Muscle of leg (tissue), 11 donors: ENCODE measurements around the gene GBE1. TPM values are rescaled to one million over a fixed set of nuclear protein-coding genes. Genes with fewer than 3 reads are reported as not detected.
A peak's percentile ranks its signal among the peaks of the same experiment; 100 is the strongest.

ENCODE experiments used
- DNase-seq: peaks from one replicate; pipeline ENCODE4 v3.0.0; 2013
- H3K27ac ChIP-seq: one replicate; pipeline ENCODE4 v1.5.1; 2013; ENCODE audit warnings: mild to moderate bottlenecking, low read length, control low read depth
- H3K27me3 ChIP-seq: one replicate; pipeline ENCODE4 v1.6.1; 2013; ENCODE audit warnings: low read length; ENCODE audit not compliant: control insufficient read depth, insufficient read depth
- H3K36me3 ChIP-seq: one replicate; pipeline ENCODE4 v1.6.1; 2013; ENCODE audit warnings: low read length; ENCODE audit not compliant: control insufficient read depth, insufficient read depth
- H3K4me1 ChIP-seq: one replicate; pipeline ENCODE4 v1.6.1; 2013; ENCODE audit warnings: low read length; ENCODE audit not compliant: control insufficient read depth, insufficient read depth
- H3K4me3 ChIP-seq: one replicate; pipeline ENCODE4 v1.5.1; 2013; ENCODE audit warnings: low read length, control low read depth
- H3K9me3 ChIP-seq: replicated peaks from 2 replicates; pipeline ENCODE4 v1.6.1; 2013; ENCODE audit warnings: low read depth, low read length; ENCODE audit not compliant: control insufficient read depth
- WGBS: methylation state at CpG from one replicate; pipeline ENCODE4 v1.1.5; 2013; ENCODE audit warnings: missing lambda C conversion rate; ENCODE audit not compliant: insufficient coverage; 5-methylcytosine and 5-hydroxymethylcytosine counted together
- polyA plus RNA-seq, 8 donors: library from polyadenylated mRNA; unstranded; fragments of 120-200 nt; gene quantifications; one replicate each; pipeline versions ENCODE4 v1.2.1 to v1.2.3, GENCODE V29; 2013; ENCODE audit warnings: inconsistent platforms in 1 of 8, low replicate concordance in 1 of 8; ENCODE audit not compliant: insufficient read length in 8 of 8, insufficient read depth in 1 of 8
- total RNA-seq: library from RNA; stranded (reverse); fragments of 120-200 nt; gene quantifications from one replicate; pipeline ENCODE4 v1.2.4, GENCODE V29; 2013

GBE1 gene
- total and polyA plus RNA-seq, 9 donors, result 8.1 to 11.2 (median 9.7) TPM

DNA sequence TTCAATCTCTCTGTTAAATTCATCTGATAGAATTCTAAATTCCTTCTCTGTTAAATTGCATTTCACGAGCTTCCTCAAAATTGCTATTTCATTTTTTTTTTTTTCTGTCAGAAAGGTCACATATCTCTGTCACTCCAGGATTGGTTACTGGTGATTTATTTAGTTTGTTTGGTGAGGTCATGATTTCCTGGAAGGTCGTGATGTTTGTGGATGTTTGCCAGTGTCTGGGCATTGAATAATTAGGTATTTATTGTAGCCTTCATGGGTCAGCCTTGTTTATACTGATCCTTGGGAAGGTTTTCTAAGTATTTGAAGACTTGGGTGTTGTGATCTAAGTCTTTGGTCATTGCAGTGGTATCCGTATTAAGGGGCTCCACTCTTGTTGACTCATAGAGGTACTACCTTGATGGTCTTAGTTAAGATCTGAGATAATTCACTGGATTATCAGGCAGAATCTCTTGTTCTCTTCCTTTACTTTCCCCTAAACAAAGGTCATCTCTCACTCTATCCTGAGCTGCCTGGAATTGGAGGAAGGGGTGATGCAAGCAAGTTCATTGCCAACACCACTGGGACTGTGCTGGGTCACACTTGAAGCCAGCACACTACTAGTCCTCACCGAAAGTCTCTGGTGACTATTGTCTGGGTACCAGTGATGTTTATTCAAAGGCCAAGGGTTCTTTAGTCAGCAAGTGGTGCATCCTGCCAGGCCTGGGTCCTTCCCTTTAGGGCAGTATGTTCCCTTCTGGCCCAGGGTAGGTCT is 231.1 kb downstream of the GBE1 start:
- 90% methylated on average over 2 of the region's 4 CpGs for WGBS
- H3K27ac ChIP-seq, result no peak overlapping the region
- H3K4me3 ChIP-seq, result no peak overlapping the region
- H3K9me3 ChIP-seq, result no peaks in the 10 kb centered on the region
- H3K4me1 ChIP-seq, result no peaks in the 10 kb centered on the region
- H3K36me3 ChIP-seq, result no peaks in the 10 kb centered on the region
- H3K27me3 ChIP-seq, result no peaks in the 10 kb centered on the region
- DNase-seq, result no peak

DNA sequence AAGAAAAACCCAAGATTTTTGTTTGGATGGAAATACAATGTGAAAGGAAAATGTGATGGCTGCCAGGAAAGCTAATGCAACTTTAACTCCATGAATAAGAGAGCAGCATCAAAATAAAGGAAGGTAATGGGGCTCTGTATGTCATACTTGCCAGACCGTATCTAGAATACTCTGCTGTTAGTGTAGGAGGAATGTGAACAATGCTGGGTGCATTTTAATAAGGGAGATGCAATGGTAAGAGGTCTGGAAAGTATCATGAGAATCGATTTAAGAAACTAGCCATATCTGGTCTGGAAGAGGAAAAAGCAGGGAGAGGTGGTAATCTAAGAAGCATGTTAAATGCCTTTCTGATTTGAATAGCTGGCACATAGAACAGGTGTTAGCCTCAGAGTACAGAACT is 239.6 kb downstream of the GBE1 start:
- Histone ChIP-seq H3K27me3 (no peaks in the 10 kb centered on the region), H3K4me3 (no peak overlapping the region), H3K4me1 (no peaks in the 10 kb centered on the region), H3K9me3 (no peaks in the 10 kb centered on the region), H3K36me3 (no peaks in the 10 kb centered on the region), H3K27ac (no peak overlapping the region)
- DNase-seq, result peak; percentile 17
- 51% methylated on average over 2 of the region's 2 CpGs for WGBS

DNA sequence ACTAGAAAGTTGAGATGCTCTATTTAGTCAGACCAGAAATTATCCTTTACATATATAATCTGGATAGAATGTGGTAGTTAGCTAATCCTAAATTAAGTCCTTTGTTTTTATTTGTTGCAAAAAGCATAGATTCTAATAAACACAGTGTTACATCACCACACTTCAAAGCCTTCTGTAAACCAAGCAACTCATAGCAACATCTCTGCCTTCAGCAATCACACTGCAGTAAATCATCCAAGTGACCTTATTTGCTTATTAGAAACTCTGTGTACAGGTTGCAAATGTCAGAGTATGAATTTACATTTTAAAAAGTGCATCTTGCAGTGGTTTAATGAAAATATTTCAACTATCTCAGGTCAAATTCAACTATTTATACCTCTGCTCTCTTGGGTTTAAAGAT is 242.5 kb downstream of the GBE1 start:
- no peaks in the 10 kb centered on the region for H3K27me3 ChIP-seq
- no peaks in the 10 kb centered on the region for H3K36me3 ChIP-seq
- H3K4me1 ChIP-seq, result no peaks in the 10 kb centered on the region
- no peaks in the 10 kb centered on the region for H3K9me3 ChIP-seq
- DNase-seq, result no peak
- H3K4me3 ChIP-seq, result no peak overlapping the region
- H3K27ac ChIP-seq, result no peak overlapping the region

DNA sequence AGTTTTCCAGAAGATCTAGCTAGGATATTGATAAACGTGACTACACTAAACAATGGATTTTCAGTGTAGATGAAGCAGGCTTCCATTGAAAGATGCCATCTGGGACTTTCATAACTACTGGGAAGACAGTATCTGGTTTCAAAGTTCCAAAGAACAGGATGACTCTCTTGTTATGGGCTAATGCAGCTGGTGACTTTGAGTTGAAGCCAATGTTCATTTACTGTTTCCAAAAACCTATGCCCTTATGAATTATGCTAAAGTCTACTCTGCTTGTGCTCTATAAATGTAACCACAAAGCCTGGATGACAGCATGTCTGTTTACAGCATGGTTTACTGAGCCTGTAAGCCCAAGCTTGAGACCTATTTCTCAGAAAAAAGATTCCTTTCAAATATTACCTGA is 245.4 kb downstream of the GBE1 start:
- H3K4me1 ChIP-seq, result no peaks in the 10 kb centered on the region
- 40% methylated on average over 1 of the region's 1 CpG for WGBS
- DNase-seq, result peak; percentile 49

DNA sequence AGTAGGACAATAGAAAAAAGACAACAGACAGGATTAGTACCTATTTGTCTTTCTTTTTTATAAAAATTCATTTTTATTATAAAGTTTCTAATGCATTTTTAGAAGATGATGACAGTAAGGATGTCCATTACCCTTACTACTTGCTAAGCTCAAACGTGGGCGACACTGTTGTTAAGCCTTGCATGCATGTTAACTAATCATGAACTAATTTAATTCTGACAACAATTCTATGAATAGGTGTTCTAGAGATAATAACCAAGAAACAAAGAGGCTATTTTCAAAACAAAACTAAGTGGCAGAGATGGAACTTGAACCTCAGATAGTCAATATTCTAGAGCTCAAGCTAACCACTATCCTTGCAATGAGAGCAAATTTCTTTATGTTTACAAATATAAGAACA is 247.9 kb downstream of the GBE1 start:
- Histone ChIP-seq H3K27me3 (no peaks in the 10 kb centered on the region), H3K9me3 (no peaks in the 10 kb centered on the region), H3K36me3 (no peaks in the 10 kb centered on the region), H3K4me1 (no peaks in the 10 kb centered on the region), H3K4me3 (no peak overlapping the region), H3K27ac (no peak overlapping the region)
- DNase-seq, result no peak
- no CpG with 5 or more reads among the region's 2 CpGs for WGBS

More for the DNA sequence above, 245.4 kb downstream of the GBE1 start:
- Histone ChIP-seq H3K36me3 (no peaks in the 10 kb centered on the region), H3K4me3 (no peak overlapping the region), H3K27me3 (no peaks in the 10 kb centered on the region), H3K27ac (no peak overlapping the region), H3K9me3 (no peaks in the 10 kb centered on the region)

DNA sequence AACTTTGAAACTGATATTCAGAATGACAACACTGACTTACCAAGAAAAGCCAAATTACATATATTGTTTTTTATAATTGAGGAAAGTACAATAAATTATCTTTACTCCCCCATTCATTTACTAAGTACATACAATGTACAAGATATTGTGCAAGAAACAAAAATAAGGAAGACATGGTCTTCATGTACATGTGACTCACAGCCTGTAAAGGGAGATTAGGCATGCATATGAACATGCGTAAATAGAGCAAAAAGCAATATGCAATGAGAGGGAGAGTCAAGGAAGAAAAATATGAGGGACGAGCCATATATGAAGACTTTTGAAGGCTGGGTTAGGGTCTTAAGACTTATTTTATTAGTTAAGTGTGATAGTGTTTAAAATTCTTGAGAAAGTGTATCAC is 258.4 kb downstream of the GBE1 start:
- no peaks in the 10 kb centered on the region for H3K9me3 ChIP-seq
- WGBS, result 100% methylated on average over 1 of the region's 2 CpGs
- no peaks in the 10 kb centered on the region for H3K4me1 ChIP-seq

DNA sequence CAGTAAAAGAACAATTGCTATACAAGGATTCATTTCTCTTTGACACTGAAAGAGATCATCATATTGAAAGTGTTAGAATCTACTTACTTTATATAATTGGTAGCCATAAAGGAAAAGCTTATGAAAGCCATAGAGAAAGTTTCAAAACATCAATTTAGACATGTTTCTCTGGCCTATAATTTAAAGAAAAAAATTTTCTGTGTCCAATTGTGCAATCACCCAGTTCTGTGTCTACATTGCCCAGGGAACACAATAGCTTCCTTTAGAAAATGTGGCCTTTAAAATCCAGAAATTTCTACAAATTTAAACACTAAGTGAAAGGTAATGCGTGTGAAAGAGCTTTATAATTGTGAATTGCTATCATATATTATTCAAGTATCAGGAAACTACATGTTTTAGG is 259.2 kb downstream of the GBE1 start:
- Histone ChIP-seq H3K9me3 (no peaks in the 10 kb centered on the region), H3K36me3 (no peaks in the 10 kb centered on the region), H3K4me1 (no peaks in the 10 kb centered on the region), H3K4me3 (no peak overlapping the region), H3K27me3 (no peaks in the 10 kb centered on the region), H3K27ac (no peak overlapping the region)
- WGBS, result no CpG with 5 or more reads among the region's 1 CpG
- DNase-seq, result no peak

More for the DNA sequence above, 258.4 kb downstream of the GBE1 start:
- DNase-seq, result no peak
- no peak overlapping the region for H3K4me3 ChIP-seq
- no peaks in the 10 kb centered on the region for H3K27me3 ChIP-seq
- no peak overlapping the region for H3K27ac ChIP-seq
- no peaks in the 10 kb centered on the region for H3K36me3 ChIP-seq

DNA sequence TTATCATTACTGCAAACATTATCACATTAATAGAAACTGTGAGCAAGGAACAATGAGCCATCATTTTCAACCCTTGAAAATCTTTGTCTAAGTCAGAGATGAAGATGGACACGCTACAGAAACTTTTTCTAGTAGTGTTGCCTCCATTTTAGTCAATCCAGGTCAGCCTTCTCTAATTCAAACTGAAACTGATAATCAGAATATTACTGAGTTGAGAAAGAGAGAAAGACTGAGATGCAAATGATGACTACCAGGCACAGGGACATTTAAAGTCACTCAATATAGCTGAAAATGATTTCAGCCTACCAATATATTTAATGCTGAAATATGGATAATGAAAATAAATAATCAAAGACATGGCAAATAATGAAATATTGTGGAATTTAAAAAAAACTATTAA is 261.4 kb downstream of the GBE1 start:
- DNase-seq, result no peak
- no CpG with 5 or more reads among the region's 1 CpG for WGBS
- H3K36me3 ChIP-seq, result no peaks in the 10 kb centered on the region
- no peak overlapping the region for H3K4me3 ChIP-seq
- no peaks in the 10 kb centered on the region for H3K4me1 ChIP-seq
- H3K9me3 ChIP-seq, result no peaks in the 10 kb centered on the region
- H3K27ac ChIP-seq, result no peak overlapping the region
- H3K27me3 ChIP-seq, result no peaks in the 10 kb centered on the region

DNA sequence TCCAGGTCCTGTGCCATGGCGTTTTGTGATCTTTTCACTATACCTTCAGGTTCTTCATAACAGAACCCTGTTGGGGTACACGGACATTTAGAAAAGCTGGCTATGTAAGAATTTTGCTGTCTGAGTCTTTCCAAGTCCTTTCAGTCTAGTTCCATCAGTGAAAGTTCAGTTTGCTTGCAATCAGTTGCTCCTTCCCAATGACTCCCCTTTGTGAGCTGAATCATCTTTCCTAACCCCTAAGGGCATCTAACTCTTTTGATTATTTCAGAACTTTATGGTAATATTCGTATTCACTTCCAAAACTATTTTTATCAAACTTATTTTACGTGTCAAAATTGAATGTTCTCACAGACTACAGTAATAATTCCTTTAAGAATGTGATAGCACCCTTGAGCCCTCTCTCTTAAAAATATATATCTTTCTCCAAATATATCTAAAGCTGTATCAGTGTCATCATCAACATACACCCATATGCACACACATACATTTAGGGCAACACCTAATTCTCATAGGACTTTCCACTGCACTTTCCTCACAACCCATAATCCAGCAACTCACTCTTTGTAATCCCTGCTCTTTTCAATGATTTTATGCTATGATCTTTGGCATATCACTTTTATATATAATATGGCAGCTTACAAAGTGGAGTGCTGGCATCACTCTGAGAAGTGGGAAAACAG is 263.7 kb downstream of the GBE1 start:
- H3K36me3 ChIP-seq, result no peaks in the 10 kb centered on the region

DNA sequence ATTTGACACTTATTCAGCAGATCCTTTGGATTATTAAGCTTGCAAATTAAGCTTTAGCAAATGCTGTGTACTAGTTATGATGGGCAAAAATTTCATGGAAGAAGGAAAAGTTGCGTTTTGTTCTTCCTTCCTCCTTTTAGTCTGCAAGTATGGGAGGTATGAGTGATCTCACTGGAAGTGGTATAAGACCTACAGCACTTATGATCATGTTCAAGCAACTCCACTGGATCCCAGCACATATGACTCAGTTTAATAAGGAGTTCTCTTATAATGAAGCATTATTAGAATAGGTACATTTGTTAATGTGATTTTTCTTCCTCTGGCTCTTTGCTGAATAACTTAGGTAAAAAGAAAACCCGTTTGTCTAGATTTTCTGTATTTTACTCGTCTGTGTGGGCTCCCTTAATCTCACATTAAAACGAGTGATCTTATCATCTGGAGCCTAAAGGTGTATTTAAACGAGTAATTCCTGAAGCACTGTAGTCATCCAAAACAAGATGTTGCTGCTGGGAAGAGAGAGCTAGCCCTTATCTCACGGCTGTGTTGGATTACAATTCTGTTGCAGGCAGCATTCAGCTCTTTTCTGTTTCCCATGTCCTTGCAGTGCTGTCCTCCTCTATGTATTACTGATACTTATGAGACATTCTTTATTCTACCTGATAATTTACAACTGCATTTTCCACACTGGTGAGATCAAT is 264.9 kb downstream of the GBE1 start:
- Histone ChIP-seq H3K4me3 (no peak overlapping the region), H3K4me1 (no peaks in the 10 kb centered on the region), H3K27me3 (no peaks in the 10 kb centered on the region), H3K9me3 (no peaks in the 10 kb centered on the region), H3K27ac (no peak overlapping the region), H3K36me3 (no peaks in the 10 kb centered on the region)
- DNase-seq, result no peak
- 67% methylated on average over 1 of the region's 6 CpGs for WGBS

More for the DNA sequence above, 263.7 kb downstream of the GBE1 start:
- Histone ChIP-seq H3K4me3 (no peak overlapping the region), H3K27ac (no peak overlapping the region), H3K4me1 (no peaks in the 10 kb centered on the region), H3K9me3 (no peaks in the 10 kb centered on the region), H3K27me3 (no peaks in the 10 kb centered on the region)
- DNase-seq, result no peak
- no CpG with 5 or more reads among the region's 4 CpGs for WGBS
